HG02938 (cell line): ENCODE data around the gene ACSL3.
"Not testable (repeated sequence)": the region's sequence is repeated elsewhere in the genome, so short reads cannot be mapped to it uniquely, and the experiment has no call there.

Experiments
- ATAC-seq: cut with Tn5 transposase; IDR thresholded peaks from one replicate; pipeline ENCODE4 v1.9.1; 2021; ENCODE audit warnings: mild to moderate bottlenecking, moderate library complexity; ENCODE audit not compliant: unreplicated experiment

ACSL3 gene

DNA sequence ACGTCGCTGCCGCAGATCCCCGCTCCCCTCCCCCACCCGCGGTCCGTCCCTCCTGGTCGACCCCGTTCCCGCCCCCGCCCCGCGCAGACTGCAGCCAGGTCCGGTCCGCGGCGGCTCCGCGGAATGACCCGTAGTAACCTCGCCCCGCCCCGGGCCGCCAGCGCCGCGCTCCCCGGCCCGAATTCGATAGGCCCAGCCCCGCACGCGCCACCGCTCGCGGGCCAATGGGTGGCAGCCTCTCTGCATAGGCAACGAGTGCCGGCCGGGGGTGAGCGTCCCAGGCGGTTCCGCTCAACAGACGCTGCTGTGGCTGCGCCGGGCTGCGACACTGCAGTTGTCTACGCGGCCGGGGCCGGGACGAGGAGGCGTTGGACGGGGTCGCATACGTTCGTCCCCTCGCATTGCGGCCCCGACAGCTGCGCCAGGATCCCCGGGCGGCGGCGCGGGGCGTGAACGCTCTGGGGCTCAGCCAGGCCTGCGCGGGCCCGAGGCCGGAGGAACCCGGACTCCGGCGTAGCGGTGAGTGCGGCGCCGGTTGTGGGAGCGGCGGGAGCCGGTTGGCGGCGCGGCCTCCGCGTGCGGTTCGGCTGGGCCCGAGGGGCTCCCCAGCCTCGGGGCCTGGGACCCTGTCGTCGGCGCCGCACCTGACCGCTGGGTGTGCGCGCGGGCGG lies at the start of gene ACSL3:
Gene ACSL3, plus strand, starts transcription at position 297 of the 671 bp plus-strand sequence. CDS start 47,737 bp downstream, outside the sequence.
- ATAC-seq, result peak; percentile 97

DNA sequence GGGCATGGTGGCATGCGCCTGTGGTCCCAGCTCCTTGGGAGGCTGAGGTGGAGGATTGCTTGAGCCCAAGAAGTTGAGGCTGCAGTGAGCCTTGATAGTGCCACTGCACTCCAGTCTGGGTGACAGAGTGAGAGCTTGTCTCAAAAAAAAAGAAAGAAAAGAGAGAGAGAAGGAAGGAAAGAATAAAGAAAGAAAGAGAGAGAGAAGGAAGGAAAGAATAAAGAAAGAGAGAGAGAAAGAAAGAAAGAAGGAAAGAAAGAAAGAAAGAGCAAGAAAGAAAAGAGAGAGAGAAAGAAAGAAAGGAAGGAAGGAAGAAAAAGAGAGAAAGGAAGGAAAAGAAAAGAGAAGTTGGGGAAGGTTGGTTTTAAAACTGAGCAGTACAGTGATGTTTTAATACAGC lies 49.0 kb upstream of the ACSL3 start:
- no peak for ATAC-seq

DNA sequence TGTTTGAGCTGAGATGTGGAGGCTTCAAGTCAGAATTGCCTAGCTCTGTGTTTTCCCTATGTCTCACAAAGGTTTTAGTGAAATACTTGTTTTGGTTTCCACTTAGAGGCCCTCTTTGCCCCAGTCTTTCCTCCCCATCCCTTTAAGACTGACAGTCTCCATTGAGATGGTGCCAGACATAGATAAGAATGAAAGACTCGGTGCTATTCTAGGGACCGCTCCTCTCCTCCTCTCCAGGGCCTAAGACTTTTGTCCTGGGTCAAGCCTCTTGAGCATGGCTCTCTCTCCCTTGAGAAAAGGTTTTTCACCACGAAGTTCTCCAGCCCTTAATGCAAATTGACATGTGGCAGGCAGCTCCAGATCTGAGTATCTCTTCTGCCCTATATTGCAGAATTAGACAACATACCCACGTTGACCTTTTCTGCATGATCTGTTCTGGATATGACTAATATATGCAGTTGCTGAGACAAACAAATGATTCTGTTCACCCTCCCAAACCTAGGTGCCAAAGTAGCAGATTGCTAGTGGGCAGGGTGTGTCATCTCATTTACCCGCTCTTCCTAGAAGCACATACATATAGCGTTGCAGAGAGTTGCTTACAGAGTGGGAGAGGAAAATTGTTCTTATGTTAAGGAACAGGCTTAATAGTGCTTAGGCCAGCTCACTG lies 47.5 kb upstream of the ACSL3 start:
- peak; percentile 88 for ATAC-seq

DNA sequence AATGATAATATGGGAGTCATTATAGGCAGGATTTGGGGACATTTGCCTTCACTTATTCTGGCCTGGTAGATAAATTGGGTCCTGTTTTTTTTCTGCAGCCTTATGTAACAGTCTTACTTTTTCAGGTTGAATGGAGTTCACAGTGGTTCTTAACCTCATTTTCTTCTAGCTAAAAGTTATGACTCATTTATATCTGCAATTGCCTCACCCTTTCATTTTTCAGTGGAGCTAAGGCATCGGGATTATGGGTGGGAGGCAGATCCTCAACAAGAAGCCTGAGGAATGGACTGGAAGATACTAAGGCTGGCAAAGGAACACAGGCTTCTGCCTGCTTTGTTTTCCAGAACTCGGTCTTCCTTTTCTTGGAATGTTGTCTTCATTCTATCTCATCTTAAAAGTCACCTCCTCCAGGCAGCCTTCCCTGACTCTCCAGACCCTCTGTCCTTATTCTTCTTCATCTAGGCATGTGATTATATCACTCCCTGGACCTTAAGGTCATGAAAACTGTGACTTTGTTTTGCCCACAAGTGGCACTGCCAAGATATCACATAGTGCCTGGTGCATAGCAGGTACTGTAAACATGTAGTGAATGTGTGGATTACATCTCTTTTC lies 41.0 kb upstream of the ACSL3 start:
- ATAC-seq, result no peak

DNA sequence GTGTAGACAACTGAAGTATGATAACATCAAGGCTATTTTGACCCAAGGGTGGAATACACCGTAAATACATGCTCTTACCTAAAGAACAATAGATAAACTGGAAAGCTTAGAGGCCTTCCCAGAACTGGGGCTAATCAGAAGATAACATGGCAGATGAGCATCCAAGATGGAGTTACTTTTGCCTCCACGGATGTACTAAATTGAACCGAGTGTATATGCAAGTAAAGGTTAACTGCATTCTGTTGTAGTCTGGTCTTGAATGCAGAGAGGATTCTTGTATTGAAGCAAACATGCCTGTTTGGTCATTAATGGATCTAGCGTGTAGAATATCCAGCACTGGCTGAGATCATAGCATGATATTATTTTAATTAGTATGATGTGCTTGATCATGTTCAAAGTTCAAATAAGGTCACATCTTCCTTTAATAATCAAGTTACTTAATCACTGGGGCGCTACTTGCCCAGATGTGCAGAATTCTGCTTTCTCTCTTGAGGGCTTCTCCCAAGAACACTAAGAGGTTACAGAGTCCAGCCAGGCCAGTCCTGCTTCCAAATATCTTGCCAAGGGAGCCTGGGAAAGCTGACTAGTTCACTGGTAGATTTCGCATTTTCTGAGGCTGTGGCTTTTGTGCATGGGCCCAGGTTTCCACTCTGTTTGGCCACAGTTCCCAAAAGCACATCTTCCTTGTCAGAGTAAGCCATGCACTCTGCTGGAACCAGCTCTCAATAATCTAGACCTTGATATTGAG lies 37.5 kb upstream of the ACSL3 start:
- ATAC-seq, result no peak

DNA sequence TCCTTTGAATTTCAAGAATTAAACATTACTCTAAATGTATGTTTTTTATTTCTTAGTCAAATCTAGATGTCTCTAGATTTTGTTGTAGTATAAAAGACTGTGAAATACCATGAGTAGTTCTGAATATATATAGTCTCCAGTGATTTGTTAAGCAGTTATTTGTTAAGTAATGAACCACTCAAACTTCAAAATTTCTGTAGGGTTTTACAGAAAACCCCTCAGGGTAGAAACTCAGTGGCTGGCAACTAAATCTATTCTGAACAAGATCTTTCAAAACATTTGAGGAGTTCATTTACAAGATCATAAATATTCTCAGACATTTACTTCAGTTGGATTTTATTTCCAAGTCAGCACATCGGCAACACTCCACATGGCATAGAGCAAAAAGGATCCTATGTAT lies 35.8 kb upstream of the ACSL3 start:
- no peak for ATAC-seq

DNA sequence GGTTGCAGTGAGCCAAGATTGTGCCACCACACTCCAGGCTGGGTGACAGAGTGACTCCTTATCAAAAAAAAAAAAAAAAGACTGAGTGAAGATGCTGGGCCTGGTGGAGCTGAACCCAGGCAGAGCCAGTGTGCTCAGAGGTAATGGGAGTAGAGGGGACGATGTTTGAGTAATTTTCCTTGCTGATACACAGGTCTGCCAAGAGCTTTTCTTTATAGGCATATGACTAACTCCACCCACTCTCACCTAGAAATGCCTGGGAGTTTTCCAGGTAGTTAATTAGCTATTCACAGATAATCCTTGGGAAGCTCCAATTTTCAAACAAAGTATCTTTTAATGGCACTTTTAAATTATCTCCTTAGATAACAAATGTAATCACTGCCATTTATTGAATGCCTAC lies 33.4 kb upstream of the ACSL3 start:
- no peak for ATAC-seq

DNA sequence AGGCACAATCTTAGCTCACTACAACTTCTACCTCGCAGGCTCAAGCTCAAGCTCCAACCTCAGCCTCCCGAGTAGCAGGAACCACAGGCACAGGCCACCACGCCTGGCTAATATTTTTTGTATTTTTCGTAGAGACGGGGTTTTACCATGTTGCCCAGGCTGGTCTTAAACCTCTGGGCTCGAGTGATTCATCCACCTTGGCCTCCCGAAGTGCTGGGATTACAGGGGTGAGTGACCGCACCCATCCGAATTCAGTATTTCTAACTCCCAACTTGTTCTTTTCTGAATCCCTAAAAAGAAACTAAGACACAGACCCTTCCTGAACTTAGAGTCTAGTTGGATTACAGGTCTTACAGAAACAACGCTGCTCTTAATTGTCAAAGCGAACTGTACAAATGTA lies 32.3 kb upstream of the ACSL3 start:
- no peak for ATAC-seq

DNA sequence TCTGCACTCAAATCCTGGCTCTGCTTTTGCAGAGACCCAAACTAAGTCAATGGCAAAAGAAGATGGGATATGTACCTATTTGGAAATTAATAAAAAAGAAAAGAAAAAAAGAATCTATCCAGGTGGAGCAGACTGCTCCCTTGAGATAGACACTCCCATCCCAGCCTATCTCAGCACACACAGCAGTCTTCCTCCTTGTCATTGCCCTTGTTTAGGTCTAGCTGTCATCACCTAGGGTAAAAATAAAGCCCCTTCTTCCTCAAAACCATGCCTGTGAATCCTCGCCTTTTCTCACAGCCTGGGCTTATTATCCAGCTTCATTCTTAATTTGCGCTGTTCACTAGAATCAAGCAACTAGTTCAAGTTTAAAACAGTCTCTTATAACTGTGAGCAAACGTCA lies 30.7 kb upstream of the ACSL3 start:
- no peak for ATAC-seq

DNA sequence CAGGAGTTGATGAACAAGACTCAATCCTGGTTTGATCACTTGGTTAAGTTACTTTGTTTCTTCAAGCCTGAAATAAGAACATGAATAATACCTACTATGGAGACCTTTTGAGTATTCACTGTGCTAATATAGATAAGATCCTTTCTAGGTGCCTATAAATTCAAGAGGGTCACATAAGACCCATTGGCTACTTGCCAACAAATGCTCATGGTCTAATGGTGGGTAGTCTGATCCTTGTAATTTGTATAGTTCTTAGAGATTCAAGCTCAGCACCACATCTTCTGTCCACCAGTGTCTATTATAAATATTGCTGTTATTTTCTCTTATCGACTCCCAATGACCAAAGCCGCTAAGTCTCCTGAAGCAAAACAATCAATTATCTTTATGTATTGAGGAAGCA lies 27.4 kb upstream of the ACSL3 start:
- ATAC-seq, result no peak

DNA sequence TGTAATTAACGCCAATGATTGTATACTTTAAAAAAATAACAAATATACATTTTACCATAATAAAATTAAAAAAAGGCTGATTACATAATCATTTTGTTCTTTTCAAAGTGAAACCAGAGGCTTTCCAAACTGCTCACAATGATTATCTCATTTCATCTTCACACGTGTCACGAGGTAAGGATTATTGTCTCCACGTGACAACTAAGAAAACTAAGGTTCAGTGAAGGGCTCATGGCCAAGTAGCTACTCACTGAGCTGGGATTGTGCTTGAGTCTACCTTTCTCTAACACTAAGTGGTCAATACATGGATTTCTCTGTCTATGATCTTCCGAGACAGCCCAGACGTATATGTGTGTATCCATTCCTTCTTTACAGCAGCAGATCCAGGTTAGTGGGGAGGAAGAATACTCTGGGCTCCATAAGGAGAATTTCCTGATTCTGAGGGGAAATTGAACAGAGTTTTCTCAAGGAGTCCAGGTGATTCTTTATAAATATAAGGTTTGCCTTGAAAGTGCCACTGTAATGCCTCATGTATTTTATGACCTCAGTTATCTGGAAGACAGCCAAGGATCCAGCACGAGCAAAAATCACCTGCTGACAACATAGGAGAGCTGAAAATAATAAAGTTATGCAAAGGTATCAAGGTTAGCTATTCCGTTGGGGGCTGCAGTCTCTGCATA lies 25.6 kb upstream of the ACSL3 start:
- ATAC-seq, result no peak

DNA sequence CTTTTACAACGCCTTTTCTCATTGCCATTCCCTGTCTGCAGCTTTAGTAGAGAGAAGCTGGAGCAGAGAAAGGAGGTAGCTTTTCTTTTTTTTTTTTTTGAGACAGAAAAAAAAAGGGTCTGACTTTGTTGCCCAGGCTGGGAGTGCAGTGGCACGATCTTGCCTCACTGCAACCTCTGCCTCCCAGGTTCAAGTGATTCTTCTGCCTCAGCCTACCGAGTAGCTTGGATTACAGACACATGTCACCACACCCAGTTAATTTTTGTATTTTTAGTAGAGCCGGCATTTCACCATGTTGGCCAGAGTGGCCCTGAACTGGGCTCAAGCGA lies 25.0 kb upstream of the ACSL3 start:
- no peak for ATAC-seq

DNA sequence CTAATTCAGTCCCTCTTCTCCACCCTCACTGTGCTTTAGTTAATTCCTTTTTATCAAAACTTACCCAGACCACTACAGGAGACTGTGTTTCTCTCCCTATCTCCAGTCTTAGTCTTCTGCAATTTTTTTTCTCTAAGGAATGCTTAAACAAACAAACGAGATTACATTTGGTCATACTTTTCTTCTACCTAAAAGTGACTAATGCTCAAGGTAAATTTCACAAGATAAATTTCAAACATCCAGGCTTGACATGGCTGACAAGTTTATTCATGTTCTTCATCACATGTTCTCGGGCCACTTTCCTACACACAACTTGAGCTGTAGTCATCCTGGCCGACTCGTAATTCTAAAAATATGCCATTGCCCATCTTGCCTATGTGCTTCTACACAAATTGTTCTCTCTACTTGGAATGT lies 23.2 kb upstream of the ACSL3 start:
- ATAC-seq, result no peak

DNA sequence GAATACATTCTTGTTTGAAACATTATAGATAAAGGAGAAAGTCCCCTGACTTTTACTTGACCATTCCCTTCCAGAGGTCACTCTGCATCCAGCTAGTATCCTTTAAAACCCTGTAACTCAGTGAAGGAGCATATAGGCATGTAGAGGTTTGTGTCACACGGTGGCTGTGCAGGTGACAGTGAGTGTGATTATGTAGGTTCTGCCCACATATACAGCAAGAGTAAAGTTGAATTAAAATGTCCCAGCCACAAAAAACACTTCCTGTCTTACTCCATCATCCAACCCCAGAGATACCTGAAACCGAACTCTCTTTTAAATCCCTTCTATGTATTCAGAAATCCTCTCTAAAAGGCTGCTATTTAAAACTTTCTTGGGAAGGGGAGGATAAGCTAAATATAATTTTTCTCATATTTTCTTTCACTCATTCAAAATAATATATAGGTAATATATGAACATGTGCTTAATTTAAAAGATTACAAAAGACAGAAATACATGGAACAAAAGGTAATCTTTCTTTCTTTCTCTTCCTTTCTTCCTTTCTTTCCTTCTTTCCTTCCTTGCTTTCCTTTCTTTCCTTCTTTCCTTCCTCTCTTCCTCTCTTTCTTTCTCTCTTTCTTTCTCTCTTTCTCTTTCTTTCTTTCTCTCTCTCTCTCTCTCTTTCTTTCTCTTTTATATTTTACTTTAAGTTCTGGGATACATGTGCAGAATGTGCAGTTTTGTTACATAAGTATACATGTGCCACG lies 20.6 kb upstream of the ACSL3 start:
- ATAC-seq, result no peak

DNA sequence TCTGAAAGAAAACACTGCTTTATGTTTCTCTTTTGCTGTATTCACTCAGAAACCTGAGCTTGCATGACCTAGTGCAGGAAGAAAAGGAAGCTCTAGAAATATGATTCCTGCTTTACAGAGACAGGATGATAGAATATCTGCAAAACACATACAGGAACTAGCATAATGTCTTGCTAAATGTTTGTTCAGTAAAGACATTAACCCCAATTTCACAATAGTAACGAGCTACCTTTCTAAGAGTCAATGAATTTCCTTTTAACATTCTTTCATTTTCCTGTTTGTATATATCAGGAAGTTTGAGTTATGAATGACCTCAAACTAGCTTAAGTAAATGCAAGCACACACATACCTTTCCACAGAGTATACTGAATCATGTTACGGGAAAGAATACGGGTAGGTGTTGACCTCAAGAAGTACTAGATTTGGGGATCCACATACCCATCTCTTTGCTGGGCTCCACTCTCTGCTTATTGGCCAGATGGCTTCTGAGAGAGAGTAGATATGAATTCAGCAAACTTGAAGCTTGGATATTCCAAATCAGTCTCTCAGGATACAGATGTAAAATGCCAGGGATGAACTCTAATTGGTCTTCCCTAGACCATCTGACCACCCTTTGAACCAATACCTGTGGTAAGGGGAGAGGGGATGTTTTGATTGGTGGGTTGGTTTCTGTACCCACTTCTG lies 18.2 kb upstream of the ACSL3 start:
- no peak for ATAC-seq

DNA sequence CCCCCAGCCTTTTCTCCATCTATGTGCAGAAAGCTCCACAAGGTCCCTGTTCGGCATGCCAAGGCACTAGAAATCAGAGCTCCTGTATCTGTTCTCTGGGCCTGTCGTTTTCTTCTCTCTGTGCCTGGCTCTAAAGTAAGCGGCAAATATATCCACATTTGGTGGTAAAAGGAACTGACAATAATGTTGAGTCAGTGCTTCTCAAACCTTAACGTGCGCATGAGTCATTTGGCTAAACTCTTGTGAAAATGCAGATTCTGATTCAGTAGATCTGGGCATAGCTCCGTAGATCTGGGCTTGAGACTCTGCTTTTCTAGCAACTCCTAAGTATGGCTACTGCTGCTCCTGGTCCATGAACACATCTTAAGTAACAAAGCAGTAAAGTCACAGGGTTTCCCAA lies 16.5 kb upstream of the ACSL3 start:
- ATAC-seq, result no peak

DNA sequence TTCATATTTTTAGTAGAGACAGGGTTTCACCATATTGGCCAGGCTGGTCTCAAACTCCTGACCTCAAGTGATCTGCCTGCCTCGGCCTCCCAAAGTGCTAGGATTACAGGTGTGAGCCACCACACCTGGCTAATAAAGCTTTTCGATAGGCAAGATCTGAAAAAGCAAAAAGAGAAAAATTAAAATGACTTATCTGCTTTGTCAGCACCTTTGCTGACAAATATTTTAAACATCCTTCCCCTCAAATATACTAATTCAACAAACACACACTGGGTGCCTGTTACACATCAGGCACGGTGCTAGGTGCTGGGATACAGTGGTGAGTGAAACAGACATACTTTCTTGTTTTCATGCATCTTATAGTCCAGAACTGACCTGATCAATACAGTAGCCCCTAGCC lies 15.5 kb upstream of the ACSL3 start:
- ATAC-seq, result not testable (repeated sequence)

DNA sequence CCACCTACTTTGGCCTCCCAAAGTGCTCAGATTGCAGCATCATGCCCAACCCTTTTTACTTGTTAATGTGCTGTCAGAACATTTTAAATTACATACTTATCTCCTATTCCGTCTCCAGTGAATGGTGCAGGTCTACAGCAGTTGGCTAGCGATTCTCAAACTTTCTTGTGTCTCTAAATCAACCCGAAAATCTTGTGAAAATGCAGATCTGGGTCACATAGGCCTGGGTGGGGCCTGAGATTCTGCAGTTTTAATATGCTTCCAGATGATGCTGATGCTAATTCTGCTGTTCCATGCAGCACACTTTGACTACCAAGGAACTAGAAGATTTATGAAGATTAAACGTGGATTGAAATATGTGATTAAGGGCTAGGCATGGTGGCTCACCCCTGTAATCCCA lies 14.8 kb upstream of the ACSL3 start:
- no peak for ATAC-seq

DNA sequence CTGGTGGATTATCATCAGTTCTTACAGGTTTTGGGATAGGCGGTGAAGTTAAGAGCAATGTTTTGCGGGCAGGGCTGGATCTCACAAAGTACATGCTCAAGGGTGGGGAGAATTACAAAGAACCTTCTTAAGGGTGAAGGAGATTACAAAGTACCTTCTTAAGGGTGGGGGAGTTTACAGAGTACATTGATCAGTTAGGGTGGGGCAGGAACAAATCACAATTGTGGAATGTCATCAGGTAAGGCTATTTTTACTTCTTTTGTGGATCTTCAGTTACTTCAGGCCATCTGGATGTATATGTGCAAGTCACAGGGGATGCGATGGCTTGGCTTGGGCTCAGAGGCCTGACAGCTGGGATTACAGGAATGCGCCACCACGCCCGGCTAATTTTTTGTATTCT lies 12.8 kb upstream of the ACSL3 start:
- not testable (repeated sequence) for ATAC-seq

DNA sequence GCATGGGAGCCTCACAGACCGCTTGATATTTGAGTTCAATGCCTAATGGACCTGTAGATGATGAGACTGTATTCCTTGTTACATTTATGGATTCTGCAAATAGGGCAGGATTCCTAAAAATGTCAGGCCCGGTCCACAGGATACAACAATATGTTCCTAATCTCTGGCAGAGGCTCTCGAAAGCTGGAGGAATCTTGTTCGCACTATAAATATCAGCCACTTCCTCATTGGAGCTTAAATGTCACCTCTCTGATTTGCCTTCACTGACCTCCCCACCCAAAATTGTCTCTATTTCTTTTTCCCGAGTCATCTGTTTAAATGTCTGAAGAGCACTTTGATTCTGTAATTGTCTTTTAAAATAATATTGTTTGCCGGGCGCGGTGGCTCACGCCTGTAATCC lies 12.0 kb upstream of the ACSL3 start:
- ATAC-seq, result no peak
